MCF 10A (cell line): ENCODE measurements around the gene NECTIN1. TPM values are rescaled to one million over a fixed set of nuclear protein-coding genes. Genes with fewer than 3 reads are reported as not detected.
A peak's percentile ranks its signal among the peaks of the same experiment; 100 is the strongest.

Source experiments
- BruUV-seq: library from RNA; stranded (reverse); fragments of 400-500 nt; replicated peaks from 2 replicates; lab custom pipeline; 2021; lab: Mats Ljungman, UMichigan
- CTCF ChIA-PET: fragments of 300-600 bp; sonication (Branson Sonifier 250); formaldehyde crosslinking; extraction: SDS; loops from one replicate; lab custom pipeline; 2021; ENCODE audit warnings: antibody characterized with exemption, inconsistent platforms; lab: Yijun Ruan, JAX
- POLR2A ChIA-PET: fragments of 300-600, 350-650 bp; sonication (Branson Sonifier 250); formaldehyde crosslinking; extraction: SDS; loops from one replicate; lab custom pipeline; 2020; ENCODE audit warnings: antibody characterized with exemption, inconsistent platforms; lab: Yijun Ruan, JAX
- DNase-seq: peaks from one replicate; pipeline ENCODE4 v3.0.0-alpha.2; 2018; ENCODE audit not compliant: unreplicated experiment
- H3K27ac Mint-ChIP-seq: one replicate; pipeline ENCODE4 v1.8.0; 2022; ENCODE audit warnings: mild to moderate bottlenecking, low read depth, mixed read lengths; ENCODE audit not compliant: unreplicated experiment
- H3K27me3 Mint-ChIP-seq: one replicate; pipeline ENCODE4 v1.8.0; 2022; ENCODE audit warnings: mixed read lengths; ENCODE audit not compliant: insufficient read depth, unreplicated experiment
- H3K36me3 Mint-ChIP-seq: one replicate; pipeline ENCODE4 v1.8.0; 2022; ENCODE audit warnings: mild to moderate bottlenecking, moderate library complexity, mixed read lengths; ENCODE audit not compliant: insufficient read depth, unreplicated experiment
- H3K4me1 Mint-ChIP-seq: one replicate; pipeline ENCODE4 v1.8.0; 2022; ENCODE audit warnings: mixed read lengths; ENCODE audit not compliant: insufficient read depth, unreplicated experiment
- H3K4me3 Mint-ChIP-seq: one replicate; pipeline ENCODE4 v1.8.0; 2022; ENCODE audit warnings: mild to moderate bottlenecking, moderate library complexity, mixed read lengths; ENCODE audit not compliant: unreplicated experiment
- H3K9me3 Mint-ChIP-seq: one replicate; pipeline ENCODE4 v1.8.0; 2022; ENCODE audit warnings: mixed read lengths; ENCODE audit not compliant: unreplicated experiment
- CTCF ChIP-seq: fragments of 200-600 bp; IDR thresholded peaks from one replicate; pipeline ENCODE4 v1.8.0; 2022; ENCODE audit warnings: antibody characterized with exemption, mild to moderate bottlenecking; ENCODE audit not compliant: unreplicated experiment
- intact Hi-C: fragments of 100-400 bp; cut with micrococcal nuclease; formaldehyde crosslinking; loops from 2 replicates; pipeline ENCODE4 v1.14.1; 2022
- total RNA-seq: library from RNA; stranded (reverse); gene quantifications from 2 replicates; pipeline ENCODE4 v1.2.3, GENCODE V29; 2022

NECTIN1 gene
- total RNA-seq, 1 experiment from 2014 or later, result 59.2 TPM

DNA sequence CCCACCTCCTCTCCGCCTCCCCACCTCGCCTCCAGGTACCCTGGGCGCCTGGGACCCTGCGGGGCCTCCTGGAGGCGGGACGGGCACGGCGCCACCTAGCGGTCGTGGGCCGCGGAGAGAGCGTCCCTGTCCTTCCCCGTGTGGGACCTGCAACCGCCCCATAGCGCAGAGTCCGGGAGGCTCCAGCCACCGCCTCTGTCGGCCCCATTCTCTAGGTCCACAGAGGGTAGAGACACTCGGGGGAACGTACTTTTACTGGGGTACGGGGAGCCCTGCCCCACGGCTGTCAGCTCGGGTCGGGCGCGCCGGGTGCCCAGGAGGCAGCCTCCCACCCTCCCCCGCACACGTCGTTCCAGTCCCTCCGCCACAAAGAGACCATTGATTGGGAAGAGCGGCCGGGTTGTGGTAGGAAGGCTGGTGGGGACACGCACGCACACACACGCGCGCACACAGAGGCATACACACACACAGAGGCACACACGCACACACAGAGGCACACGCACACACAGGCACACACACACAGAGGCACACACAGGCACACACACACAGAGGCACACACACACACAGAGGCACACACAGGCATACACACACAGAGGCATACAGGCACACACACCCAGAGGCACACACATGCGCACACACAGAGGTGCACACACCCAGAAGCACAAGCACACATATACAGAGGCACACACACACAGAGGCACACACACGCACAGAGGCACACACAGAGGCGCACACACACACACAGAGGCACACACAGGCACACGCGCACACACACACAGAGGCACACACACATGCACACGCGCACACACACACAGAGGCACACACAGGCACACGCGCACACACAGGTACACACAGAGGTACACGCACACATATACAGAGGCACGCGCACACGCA is 12.6 kb upstream of the NECTIN1 start:
- Mint-ChIP-seq H3K36me3 (no peaks in the 10 kb centered on the region), H3K27me3 (peaks cover 28% of the 10 kb centered on the region), H3K9me3 (no peaks in the 10 kb centered on the region), H3K4me3 (no peak overlapping the region), H3K4me1 (no peaks in the 10 kb centered on the region), H3K27ac (no peak overlapping the region)
- intact Hi-C loops, result loop anchor here (5.0 kb wide), 1 partner anchor 259 kb away; no protein-coding TSS in a partner anchor
- TF ChIP-seq CTCF, result peak; percentile 92
- ChIA-PET POLR2A (no interaction called here), CTCF (interaction anchor here (0.6 kb wide), 1 partner anchor 236 kb away, joined by 3 read pairs; no protein-coding TSS in a partner anchor)
- BruUV-seq, result no TSS peak
- DNase-seq, result peak; percentile 39

GRCh38 chr11:119739975-119740374 is 11.0 kb upstream of the NECTIN1 start:
- Mint-ChIP-seq H3K27ac (no peak overlapping the region), H3K4me3 (no peak overlapping the region), H3K9me3 (no peaks in the 10 kb centered on the region), H3K36me3 (no peaks in the 10 kb centered on the region), H3K27me3 (peaks cover 20% of the 10 kb centered on the region), H3K4me1 (no peaks in the 10 kb centered on the region)
- BruUV-seq, result no TSS peak
- intact Hi-C loops, result loop anchor here (5.0 kb wide), 1 partner anchor 258 kb away; no protein-coding TSS in a partner anchor
- TF ChIP-seq CTCF, result no peak
- ChIA-PET POLR2A (no interaction called here), CTCF (interaction anchor here (0.6 to 1.5 kb wide), 7 partner anchors 9 to 372 kb away, joined by 3 to 6 read pairs (median 3); partner anchors contain the start of gene NECTIN1)
- no peak for DNase-seq

DNA sequence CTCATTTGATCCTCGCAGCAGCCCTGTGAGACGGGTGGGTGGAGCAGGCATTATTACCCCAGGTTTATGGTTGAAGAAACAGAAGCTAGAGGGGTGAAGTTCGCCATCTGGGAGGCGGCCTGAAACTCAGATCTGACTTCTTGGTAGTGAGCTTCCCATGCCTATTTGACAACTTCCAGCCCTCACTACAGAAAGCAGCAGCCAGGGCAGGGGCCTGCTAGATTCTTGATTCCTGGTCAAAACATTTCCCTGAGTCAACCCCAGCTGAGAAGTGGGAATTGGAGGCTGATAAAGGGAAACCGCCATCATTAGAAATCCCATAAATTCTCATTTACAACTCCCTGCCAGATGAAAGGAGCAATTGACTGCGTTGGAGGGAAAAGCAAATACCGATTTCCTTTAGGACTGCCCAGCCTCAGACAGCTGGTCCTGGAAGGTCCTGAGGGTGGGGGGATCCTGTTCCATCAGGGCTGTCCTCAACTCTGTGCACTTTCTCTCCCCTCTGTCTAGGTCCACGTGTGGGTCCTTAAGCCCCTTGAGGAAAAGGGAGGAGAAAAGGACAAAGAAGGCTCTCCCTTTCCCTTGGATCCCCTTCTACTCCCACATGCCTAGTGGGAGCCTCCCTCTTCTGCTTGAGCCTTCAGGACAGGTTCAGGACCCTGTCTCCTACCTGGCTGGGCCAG is 10.2 kb upstream of the NECTIN1 start:
- ChIA-PET POLR2A (interaction anchor here (0.7 kb wide), 1 partner anchor 42 kb away, joined by 3 read pairs; no protein-coding TSS in a partner anchor), CTCF (interaction anchor here (0.7 to 1.5 kb wide), 6 partner anchors 9 to 72 kb away, joined by 3 to 6 read pairs (median 5); partner anchors contain the start of gene NECTIN1)
- no peak for TF ChIP-seq CTCF
- DNase-seq, result no peak
- H3K4me1 Mint-ChIP-seq, result no peaks in the 10 kb centered on the region
- peaks cover 13% of the 10 kb centered on the region for H3K27me3 Mint-ChIP-seq
- no peaks in the 10 kb centered on the region for H3K9me3 Mint-ChIP-seq
- H3K27ac Mint-ChIP-seq, result no peak overlapping the region
- BruUV-seq, result no TSS peak
- H3K4me3 Mint-ChIP-seq, result no peak overlapping the region
- H3K36me3 Mint-ChIP-seq, result no peaks in the 10 kb centered on the region
- intact Hi-C loops, result no loop called here

DNA sequence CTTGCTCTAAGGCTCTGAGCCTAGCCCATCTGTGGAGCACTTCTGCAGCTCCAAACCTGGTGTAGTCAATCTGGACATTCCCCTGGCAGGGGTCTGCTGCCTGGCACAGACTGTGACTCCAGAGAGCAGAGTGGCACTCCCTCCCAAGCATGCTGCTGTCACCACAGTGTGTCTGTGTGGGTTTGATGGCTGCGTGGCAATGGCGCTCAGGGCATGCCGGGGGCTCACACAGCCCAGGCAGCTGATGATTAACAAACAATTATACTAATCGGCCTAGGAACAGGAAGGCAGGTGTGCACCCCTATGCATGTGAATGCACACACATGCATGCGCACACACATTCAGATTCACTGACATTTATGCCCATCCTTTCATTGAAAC is 9.0 kb upstream of the NECTIN1 start:
- Mint-ChIP-seq H3K9me3 (no peaks in the 10 kb centered on the region), H3K27ac (no peak overlapping the region), H3K4me1 (no peaks in the 10 kb centered on the region), H3K4me3 (no peak overlapping the region), H3K36me3 (no peaks in the 10 kb centered on the region), H3K27me3 (peaks cover 13% of the 10 kb centered on the region)
- POLR2A ChIA-PET, result interaction anchor here (0.8 kb wide), 1 partner anchor 10 kb away, joined by 3 read pairs; no protein-coding TSS in a partner anchor
- intact Hi-C loops, result no loop called here
- TF ChIP-seq CTCF, result no peak
- DNase-seq, result no peak
- no TSS peak for BruUV-seq
- CTCF ChIA-PET, result no interaction called here
